ENCODE measurements around the gene MBNL2. TPM values are rescaled to one million over a fixed set of nuclear protein-coding genes. Genes with fewer than 3 reads are reported as not detected.

MBNL2 gene
- total and polyA plus RNA-seq, 10 of the 15 experiments (the other 5 are each of a cell fraction or from before 2014, with no cell fraction given) = 1.6 to 9.7 (median 6.7) TPM

GRCh38 chr13:97307882-97308624 is 85.9 kb downstream of the MBNL2 start:
- in situ Hi-C loops (cut with MboI) = no loop called here
- Histone ChIP-seq H3K27me3 (replicated peaks in 1 of 2; ENCODE audit: control insufficient read depth in 2 of 2, insufficient read depth in 2 of 2, low read length in 1 of 2) (no peaks in the 10 kb centered on the region), H3K9ac (ENCODE audit: control insufficient read depth, insufficient read depth, low read length) (no peak overlapping the region), H3K9me3 (replicated peaks; ENCODE audit: control insufficient read depth, insufficient read depth, low read length) (no peaks in the 10 kb centered on the region), H3K27ac (ENCODE audit: control insufficient read depth, insufficient read depth) (no peak overlapping the region), H3K79me2 (ENCODE audit: control insufficient read depth, insufficient read depth, low read length) (no peaks in the 10 kb centered on the region), H3K4me3 (no peak overlapping the region), H3K4me1 (ENCODE audit: control insufficient read depth, insufficient read depth, low read length) (no peaks in the 10 kb centered on the region), H3K4me2 (ENCODE audit: control insufficient read depth, insufficient read depth) (no peak overlapping the region), H3K36me3 (ENCODE audit: control insufficient read depth in 2 of 2, insufficient read depth in 2 of 2, low read length in 1 of 2) (no peaks in the 10 kb centered on the region), H2AFZ (ENCODE audit: control insufficient read depth, low read depth, low read length) (no peak overlapping the region), H4K20me1 (ENCODE audit: control insufficient read depth, insufficient read depth) (no peaks in the 10 kb centered on the region)
- BruUV-seq (replicated peaks) = no TSS peak
- POLR2A ChIA-PET = no interaction called here
- FAIRE-seq = no peak
- 95% methylated on average over 3 of the region's 3 CpGs for WGBS (ENCODE audit: insufficient coverage, insufficient replicate concordance, low lambda C conversion rate, missing lambda C conversion rate)
- CTCF ChIA-PET = no interaction called here
- TF ChIP-seq TARDBP (IDR thresholded peaks at IDR 0.05; ENCODE audit: borderline replicate concordance) = no peak
- ATAC-seq = no peak
- SMC1A ChIA-PET (ENCODE audit: uncharacterized antibody, unreplicated experiment) = interaction anchor here (1.0 kb wide), 1 partner anchor 10 kb away, joined by 4 read pairs; no protein-coding TSS in a partner anchor
- no peak for DNase-seq (ENCODE audit: low read depth, low spot score)
- intact Hi-C loops (cut with micrococcal nuclease; ENCODE audit: unreplicated experiment) = no loop called here
- RAD21 ChIA-PET (ENCODE audit: unreplicated experiment) = no interaction called here

GRCh38 chr13:97308735-97309429 is 86.7 kb downstream of the MBNL2 start:
- DNase-seq (ENCODE audit: low read depth, low spot score) (no peak), FAIRE-seq (no peak), ATAC-seq (no peak)
- ChIA-PET POLR2A (no interaction called here), SMC1A (ENCODE audit: uncharacterized antibody, unreplicated experiment) (interaction anchor here (1.0 kb wide), 1 partner anchor 11 kb away, joined by 4 read pairs; no protein-coding TSS in a partner anchor), CTCF (no interaction called here), RAD21 (ENCODE audit: unreplicated experiment) (no interaction called here)
- Histone ChIP-seq H3K4me1 (ENCODE audit: control insufficient read depth, insufficient read depth, low read length) (no peaks in the 10 kb centered on the region), H4K20me1 (ENCODE audit: control insufficient read depth, insufficient read depth) (no peaks in the 10 kb centered on the region), H3K36me3 (ENCODE audit: control insufficient read depth in 2 of 2, insufficient read depth in 2 of 2, low read length in 1 of 2) (no peaks in the 10 kb centered on the region), H3K9ac (ENCODE audit: control insufficient read depth, insufficient read depth, low read length) (no peak overlapping the region), H3K9me3 (replicated peaks; ENCODE audit: control insufficient read depth, insufficient read depth, low read length) (no peaks in the 10 kb centered on the region), H3K27me3 (replicated peaks in 1 of 2; ENCODE audit: control insufficient read depth in 2 of 2, insufficient read depth in 2 of 2, low read length in 1 of 2) (no peaks in the 10 kb centered on the region), H2AFZ (ENCODE audit: control insufficient read depth, low read depth, low read length) (no peak overlapping the region), H3K27ac (ENCODE audit: control insufficient read depth, insufficient read depth) (no peak overlapping the region), H3K4me3 (no peak overlapping the region), H3K79me2 (ENCODE audit: control insufficient read depth, insufficient read depth, low read length) (no peaks in the 10 kb centered on the region), H3K4me2 (ENCODE audit: control insufficient read depth, insufficient read depth) (no peak overlapping the region)
- intact Hi-C loops (cut with micrococcal nuclease; ENCODE audit: unreplicated experiment) = no loop called here
- no TSS peak for BruUV-seq (replicated peaks)
- in situ Hi-C loops (cut with MboI) = no loop called here
- 85% methylated on average over 5 of the region's 5 CpGs for WGBS (ENCODE audit: insufficient coverage, insufficient replicate concordance, low lambda C conversion rate, missing lambda C conversion rate)
- no peak for TF ChIP-seq WRNIP1 (IDR thresholded peaks at IDR 0.05; ENCODE audit: borderline replicate concordance, low read depth, low read length)
- no peak for TF ChIP-seq CBX5 (IDR thresholded peaks at IDR 0.05; ENCODE audit: low read depth)
- TF ChIP-seq USF1 (IDR thresholded peaks at IDR 0.05; ENCODE audit: borderline replicate concordance, extremely low read length, insufficient read depth, low read depth, low read length) = no peak
- no peak for TF ChIP-seq BCL11A (IDR thresholded peaks at IDR 0.05; ENCODE audit: low read depth, low read length)
- TF ChIP-seq RFX5 (IDR thresholded peaks at IDR 0.05; ENCODE audit: low read depth, low read length) = no peak
- no peak for TF ChIP-seq SIX5 (IDR thresholded peaks at IDR 0.05; ENCODE audit: low read depth, low read length, severe bottlenecking)
- no peak for TF ChIP-seq SUZ12 (IDR thresholded peaks at IDR 0.05; ENCODE audit: unreplicated experiment)
- no peak for TF ChIP-seq BCLAF1 (IDR thresholded peaks at IDR 0.05)
- TF ChIP-seq SPI1 (IDR thresholded peaks at IDR 0.05; ENCODE audit: borderline replicate concordance, insufficient read depth, low read depth, low read length) = no peak

Measured in GM12878 (cell line).